ENCODE data around the gene YTHDF1.

YTHDF1 gene

GRCh38 chr20:63248835-63249591, 33.1 kb upstream of the YTHDF1 start:
- DNase-seq: no peak

DNA sequence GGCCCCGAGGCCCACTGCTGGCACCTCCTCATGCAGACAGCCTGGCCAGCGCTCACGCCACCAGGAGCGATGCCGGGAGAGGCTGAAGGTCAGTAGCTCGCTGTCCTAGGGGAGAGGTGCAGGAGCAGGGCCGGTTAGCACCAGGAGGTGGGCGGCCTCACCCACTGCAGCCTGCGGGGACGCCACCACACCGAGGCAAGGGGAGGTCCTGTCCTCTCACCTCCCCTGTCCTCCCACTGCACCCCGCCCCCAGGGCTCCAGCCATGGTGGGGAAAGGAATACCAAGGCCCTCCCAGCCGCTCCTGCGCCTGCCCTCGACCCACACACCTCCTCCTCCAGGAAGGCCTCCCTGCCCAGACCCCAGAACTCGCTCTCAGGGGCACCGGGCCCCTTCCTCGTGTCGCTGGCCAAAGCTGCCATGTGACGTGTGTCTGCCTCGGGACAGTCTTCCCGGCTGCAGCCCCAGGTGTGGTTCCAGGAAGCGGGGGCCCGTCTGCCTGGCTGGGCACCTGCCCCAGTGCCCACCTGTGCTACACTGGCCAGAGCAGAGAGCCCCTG, 31.8 kb upstream of the YTHDF1 start:
- DNase-seq: no peak

- DNase-seq: no peak
Measured at GRCh38 chr20:63246490-63247288, 30.8 kb upstream of the YTHDF1 start.

DNA sequence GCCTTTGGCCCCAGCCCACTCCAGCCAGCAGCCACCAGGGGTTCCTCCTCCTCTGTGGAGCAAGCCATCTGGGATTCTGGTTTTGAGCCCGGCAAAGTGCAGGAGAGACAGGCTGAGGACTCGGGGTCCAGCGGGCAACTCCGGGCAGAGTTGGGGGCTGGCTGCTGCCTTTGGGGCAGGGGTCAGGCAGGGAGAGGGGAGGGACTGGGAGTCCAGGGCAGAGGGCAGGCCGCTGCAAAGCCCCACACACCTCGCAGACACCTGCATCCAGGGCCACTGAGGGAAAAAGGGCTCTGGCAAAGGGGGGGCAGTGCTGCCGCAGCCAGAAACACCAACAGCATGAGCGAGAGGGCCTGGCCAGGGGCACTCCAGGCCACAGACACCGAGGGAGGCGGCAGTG, 28.5 kb upstream of the YTHDF1 start:
- DNase-seq: no peak

DNA sequence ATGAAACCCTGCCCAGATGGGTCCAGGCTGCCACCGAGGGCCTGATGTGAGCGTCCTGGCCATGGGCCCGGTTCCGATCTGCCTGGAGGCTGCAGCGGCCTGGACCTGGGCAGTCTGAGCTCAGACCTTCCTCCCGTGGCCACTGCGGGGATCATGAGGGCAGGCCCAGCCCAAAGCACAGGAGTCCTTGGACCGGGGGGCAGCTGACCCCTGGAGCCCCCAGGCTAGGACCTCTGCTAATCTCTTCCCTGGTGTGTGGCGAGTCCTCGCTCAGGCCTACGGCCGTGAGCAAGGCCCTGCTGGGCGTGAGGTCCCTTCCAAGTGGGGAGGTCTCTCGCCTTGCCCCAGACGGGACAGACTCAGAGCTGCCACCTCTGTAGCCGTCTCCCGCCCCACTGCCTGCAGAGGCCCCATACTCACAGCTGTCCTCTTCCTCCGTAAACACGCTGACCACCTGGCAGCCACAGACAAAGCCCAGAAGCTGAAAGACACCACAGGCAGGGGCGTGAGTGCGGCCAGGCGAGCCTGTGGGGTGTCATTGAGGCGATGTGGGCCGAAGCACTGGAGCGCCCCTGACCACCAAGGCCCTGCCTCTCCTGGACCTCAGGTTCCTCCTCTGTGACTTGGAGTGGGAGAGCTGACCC, 27.8 kb upstream of the YTHDF1 start:
- DNase-seq: no peak

DNA sequence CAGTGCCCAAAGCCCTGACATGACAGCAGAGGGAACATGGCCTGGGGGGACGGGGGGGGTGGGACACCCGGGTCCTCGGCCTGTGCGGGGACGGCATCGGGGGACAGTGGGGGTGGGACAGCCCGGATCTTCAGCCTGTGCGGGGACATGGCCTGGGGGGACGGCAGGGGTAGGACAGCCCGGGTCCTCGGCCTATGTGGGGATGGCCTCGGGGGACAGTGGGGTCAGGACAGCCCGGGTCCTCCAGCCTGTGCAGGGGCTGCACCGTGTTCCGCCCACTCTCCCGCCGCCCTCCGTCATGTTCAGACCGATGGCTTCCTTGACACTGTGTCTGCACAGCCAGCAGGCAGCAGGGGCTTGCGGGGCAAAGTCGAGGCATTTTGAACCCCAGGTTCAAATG, 26.8 kb upstream of the YTHDF1 start:
- no peak for DNase-seq

- DNase-seq: no peak
Measured at GRCh38 chr20:63241272-63241671, 25.3 kb upstream of the YTHDF1 start.

DNA sequence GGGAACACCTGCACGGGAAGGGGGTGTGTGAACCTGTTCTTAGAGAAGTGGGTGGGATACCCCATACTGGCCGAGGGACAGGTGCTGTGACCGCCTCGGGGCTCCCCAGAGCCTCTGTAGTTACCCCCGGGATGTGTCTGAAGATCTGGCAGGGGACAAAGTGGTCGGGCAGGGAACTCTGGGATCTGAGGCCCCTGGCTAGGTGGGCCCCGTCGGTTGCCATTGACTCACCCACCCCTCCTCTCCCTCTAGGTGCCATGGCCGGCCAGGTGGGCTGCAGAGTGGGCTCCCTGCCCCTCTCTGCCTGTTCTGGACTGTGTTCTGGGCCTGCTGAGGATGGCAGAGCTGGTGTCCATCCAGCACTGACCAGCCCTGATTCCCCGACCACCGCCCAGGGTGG, 24.1 kb upstream of the YTHDF1 start:
- no peak for DNase-seq

DNA sequence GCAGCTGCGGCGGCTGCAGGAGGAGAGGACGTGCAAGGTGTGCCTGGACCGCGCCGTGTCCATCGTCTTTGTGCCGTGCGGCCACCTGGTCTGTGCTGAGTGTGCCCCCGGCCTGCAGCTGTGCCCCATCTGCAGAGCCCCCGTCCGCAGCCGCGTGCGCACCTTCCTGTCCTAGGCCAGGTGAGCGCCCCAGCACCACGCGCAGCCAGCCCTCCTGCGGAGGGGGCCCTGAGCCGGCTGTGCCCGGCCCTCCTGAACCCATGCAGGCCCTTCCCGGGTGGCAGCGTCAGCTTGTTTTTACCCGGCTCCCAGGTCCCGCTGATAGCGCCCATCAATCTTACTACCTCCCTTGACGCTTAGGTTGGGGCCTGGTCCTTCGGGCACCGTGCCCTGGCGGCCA, 23.5 kb upstream of the YTHDF1 start:
- DNase-seq: no peak

DNA sequence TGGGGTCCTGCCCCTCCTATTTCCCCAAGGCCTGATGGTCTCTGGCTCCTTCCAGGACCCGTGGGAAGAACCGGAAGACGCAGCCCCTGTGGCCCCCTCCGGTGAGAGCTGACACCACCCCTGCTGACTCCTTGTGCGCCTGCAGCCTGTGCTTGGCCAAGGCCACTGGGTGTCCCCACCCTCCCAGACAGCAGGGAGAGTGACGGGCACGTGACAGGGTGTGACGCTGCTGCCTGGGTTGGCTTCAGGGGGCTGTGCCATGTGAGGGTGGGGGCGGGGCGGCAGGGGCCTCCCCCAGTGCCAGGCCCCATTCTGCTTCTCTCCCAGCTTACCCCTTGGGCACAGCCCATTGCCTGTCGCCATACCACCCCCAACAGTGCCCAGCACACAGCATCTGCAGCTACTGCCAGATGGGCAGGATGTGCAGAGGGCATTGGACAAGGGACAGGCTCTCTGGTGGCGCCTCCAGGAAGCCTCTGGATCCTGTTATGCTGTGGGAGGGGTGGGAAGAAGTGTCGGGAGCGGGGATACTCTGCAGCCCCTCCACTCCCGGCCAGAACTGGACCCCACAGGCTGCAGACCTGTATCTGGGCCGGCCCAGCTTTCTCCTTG, 22.7 kb upstream of the YTHDF1 start:
- DNase-seq: no peak

- DNase-seq: no peak
Measured at GRCh38 chr20:63238031-63238430, 22.1 kb upstream of the YTHDF1 start.

DNA sequence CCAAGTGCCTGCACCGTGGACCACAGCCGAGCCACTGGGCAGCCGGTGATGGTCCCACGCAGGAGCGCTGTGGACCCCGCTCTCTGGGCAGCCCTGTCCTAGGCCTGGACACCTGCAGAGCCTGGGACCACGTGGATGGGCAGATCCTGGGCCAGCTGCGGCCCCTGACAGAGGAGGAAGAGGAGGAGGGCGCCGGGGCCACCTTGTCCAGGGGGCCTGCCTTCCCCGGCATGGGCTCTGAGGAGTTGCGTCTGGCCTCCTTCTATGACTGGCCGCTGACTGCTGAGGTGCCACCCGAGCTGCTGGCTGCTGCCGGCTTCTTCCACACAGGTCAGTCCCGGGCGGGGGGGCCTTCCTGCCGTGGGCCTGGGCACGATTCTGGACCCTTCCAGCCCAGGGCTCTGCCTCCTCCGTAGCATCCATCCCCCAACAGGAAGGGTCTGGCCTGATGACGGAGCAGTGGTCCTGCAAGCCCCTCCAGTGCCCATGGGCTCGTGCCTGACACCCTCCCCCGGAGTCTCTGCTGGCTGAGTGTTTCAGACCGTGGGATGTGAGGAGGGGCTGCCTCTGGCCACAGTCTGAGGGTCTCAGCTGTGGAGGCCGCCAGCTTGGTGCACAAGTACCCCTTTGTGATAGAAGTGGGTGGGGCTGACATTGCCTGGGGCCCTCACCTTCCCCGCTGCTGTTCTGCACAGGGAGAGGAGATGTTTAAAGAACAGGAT, 20.3 kb upstream of the YTHDF1 start:
- no peak for DNase-seq

DNA sequence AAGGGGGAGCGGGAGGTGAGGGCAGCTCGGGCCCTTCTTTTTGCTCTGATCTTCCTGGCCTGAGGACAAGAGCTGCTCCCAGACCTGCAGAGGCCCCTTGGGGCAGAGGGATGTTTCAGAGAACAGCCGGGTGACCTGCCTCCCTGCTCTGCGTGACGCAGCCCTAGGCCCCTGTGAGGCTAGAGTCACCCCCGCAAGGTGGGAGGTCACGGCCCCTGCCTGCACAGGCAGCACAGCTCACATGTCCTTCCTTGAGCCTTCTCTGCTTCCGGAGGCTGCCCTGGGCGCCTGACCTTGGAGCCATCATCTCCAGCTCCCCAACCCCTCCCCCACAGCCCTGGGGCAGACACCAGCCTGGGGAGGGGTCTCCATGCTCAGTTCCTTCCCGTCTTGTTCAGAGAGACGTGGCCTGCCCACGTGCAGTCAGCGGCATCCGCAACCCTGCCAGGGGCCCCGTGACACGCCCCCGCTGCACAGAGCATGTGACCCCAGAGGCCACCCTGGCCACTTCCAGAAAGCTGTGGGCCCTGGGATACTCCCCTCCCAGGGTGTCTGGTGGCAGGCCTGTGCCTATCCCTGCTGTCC, 19.6 kb upstream of the YTHDF1 start, which contains the start of gene BIRC7:
Gene BIRC7, plus strand, starts transcription at position 507 of the 585 bp plus-strand sequence. CDS start 192 bp downstream, outside the sequence.
- no peak for DNase-seq

DNA sequence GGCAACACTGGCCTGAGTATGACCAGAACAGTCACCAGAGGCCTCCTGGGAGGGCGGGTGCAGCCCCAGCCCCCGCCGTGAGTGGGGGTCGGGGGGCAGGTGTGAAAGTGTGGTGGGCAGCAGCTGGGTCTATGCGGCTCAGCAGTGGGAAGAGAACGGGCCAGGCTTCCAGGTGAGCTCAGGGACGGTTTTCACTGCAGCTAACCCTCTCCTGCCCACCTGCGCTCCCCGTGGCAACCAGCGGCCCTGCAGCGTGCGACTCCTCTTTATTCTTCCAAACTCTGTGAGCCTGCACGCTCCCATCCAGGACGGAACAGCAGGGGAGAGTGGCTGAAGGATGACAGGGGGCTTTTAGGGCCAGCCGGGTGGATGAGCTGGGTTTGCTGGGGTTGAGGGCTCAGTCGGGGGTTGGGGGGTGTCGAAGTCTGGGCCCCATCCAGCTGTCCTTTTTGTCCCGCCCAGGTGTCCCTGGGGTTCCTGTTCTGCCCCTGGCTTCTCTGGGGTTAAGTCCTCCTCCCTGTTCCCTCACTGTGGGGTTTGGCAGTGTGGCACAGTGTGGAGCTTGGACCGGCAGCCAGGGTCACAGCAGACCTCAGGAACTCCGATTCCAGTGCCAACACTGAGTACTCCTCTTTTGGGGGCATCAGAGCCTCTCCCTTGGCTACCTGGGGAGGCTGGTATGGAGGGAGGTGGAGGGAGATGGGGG, 18.9 kb upstream of the YTHDF1 start:
- DNase-seq: no peak

DNA sequence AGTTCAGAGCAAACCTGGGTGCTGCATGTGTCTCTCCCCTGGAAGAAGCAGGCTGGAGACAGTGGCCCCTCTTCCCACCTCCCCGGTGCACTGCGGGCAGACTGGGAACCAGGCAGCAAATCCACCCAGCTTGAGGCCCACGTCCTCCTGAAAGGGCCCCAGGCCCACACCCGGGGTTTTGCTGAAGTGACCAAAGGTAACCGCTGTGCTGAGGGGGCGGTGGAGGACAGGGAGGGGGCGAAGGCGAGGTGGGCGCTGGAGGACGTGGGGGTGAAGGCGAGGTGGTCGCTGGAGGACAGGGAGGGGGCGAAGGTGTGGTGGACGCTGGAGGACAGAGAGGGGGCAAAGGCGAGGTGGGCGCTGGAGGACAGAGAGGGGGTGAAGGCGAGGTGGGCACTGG, 18.0 kb upstream of the YTHDF1 start:
- no peak for DNase-seq

DNA sequence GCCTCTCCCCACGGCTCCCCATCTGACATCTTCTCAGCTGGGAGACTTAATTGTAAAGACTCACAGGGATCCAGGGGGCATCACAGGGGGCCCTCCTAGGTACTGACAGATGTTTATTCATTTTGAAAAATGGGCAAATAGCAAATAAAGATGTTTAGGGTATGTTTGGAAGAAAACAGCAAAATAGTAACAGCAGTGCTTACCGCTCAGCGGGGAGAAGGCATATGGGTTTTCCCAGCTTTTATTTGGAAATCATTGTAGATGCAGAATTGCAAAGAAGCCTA, 17.1 kb upstream of the YTHDF1 start:
- DNase-seq: no peak

DNA sequence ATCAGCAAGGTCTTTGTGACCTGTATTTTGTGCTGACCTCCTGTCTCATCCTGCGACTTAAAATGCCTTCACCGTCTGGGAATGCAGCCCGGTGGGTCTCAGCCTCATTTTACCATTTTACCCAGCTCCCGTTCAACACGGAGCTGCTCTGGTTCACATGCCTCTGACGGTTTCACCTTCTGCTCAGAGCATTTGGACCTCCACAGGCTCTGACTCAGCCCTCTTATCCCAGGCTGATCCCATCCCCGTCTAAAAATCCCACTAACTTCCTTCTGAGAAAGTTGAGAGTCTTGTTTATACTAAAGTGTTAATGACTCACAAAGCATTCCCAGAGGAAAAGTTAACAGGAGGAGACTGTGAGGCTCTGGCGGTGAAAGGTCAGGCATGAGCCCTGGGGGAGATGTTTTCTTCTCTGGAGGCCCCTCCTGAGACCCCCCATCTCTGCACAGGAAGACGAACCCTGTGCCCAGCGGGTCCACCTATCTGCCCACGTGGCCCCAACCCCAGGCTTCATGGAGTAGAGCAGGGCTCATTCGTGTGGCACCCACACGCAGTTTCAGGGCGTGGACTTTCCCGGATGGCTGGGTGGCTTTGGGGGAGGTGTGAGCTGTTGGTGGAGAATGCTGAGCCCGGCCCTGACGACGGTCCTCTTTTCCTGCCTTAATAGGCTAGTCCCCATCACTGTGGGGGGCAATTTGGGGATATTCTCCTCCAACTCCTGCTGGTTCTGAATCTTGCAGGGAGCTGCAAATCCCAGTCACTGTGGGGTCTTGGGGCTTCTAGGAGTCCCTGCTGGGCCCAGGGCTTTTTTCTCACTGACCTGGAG, 16.5 kb upstream of the YTHDF1 start:
- no peak for DNase-seq

- no peak for DNase-seq
Measured at GRCh38 chr20:63230800-63231268, 14.9 kb upstream of the YTHDF1 start.

GRCh38 chr20:63228806-63229205, 12.9 kb upstream of the YTHDF1 start:
- no peak for DNase-seq

- no peak for DNase-seq
Measured at GRCh38 chr20:63227260-63227659, 11.3 kb upstream of the YTHDF1 start.
